Measurements from ENCODE around the gene MYO5A.

- TF ChIP-seq POLR2A (IDR thresholded peaks at IDR 0.05), result no peak
- TF ChIP-seq POLR2AphosphoS5 (IDR thresholded peaks at IDR 0.05), result no peak
- no peak for TF ChIP-seq CTCF (IDR thresholded peaks at IDR 0.05)
Observed at GRCh38 chr15:52559022-52559421, 30.3 kb upstream of the MYO5A start.

All from transverse colon (tissue), 4 donors.